ENCODE results near the gene LIPT2. TPM values are rescaled to one million over a fixed set of nuclear protein-coding genes. Genes with fewer than 3 reads are reported as not detected.

LIPT2 gene
- total RNA-seq, 4 donors from 2014 or later, result 5.1 to 10.6 (median 7.6) TPM

GRCh38 chr11:74447720-74448119 lies 45.8 kb downstream of the LIPT2 start:
- Histone ChIP-seq H3K9me3 (no peaks in the 10 kb centered on the region), H3K27ac (no peak overlapping the region), H3K4me3 (no peak overlapping the region), H3K36me3 (no peaks in the 10 kb centered on the region), H3K27me3 (peaks cover 2% of the 10 kb centered on the region), H3K4me1 (peaks cover 25% of the 10 kb centered on the region)
- DNase-seq (ENCODE audit: low spot score in 2 of 2), result no peak
- TF ChIP-seq EP300 (IDR thresholded peaks at IDR 0.05) (no peak), POLR2A (IDR thresholded peaks at IDR 0.05) (no peak), POLR2AphosphoS5 (IDR thresholded peaks at IDR 0.05) (no peak)
- TF ChIP-seq, protein P1, sequence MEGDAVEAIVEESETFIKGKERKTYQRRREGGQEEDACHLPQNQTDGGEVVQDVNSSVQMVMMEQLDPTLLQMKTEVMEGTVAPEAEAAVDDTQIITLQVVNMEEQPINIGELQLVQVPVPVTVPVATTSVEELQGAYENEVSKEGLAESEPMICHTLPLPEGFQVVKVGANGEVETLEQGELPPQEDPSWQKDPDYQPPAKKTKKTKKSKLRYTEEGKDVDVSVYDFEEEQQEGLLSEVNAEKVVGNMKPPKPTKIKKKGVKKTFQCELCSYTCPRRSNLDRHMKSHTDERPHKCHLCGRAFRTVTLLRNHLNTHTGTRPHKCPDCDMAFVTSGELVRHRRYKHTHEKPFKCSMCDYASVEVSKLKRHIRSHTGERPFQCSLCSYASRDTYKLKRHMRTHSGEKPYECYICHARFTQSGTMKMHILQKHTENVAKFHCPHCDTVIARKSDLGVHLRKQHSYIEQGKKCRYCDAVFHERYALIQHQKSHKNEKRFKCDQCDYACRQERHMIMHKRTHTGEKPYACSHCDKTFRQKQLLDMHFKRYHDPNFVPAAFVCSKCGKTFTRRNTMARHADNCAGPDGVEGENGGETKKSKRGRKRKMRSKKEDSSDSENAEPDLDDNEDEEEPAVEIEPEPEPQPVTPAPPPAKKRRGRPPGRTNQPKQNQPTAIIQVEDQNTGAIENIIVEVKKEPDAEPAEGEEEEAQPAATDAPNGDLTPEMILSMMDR (IDR thresholded peaks at IDR 0.05), result no peak

GRCh38 chr11:74446532-74446938 lies 47.0 kb downstream of the LIPT2 start:
- H3K36me3 ChIP-seq, result no peaks in the 10 kb centered on the region
- H3K27me3 ChIP-seq, result no peaks in the 10 kb centered on the region
- 45% methylated on average over 1 of the region's 1 CpG for WGBS
- H3K4me1 ChIP-seq, result peaks cover 25% of the 10 kb centered on the region
- no peak overlapping the region for H3K27ac ChIP-seq
- H3K9me3 ChIP-seq, result no peaks in the 10 kb centered on the region
- no peak for DNase-seq (ENCODE audit: low spot score in 2 of 2)
- TF ChIP-seq, protein P1 (IDR thresholded peaks at IDR 0.05), result no peak
- no peak for TF ChIP-seq POLR2A (IDR thresholded peaks at IDR 0.05)
- no peak for TF ChIP-seq POLR2AphosphoS5 (IDR thresholded peaks at IDR 0.05)
- TF ChIP-seq EP300 (IDR thresholded peaks at IDR 0.05), result no peak
- no peak overlapping the region for H3K4me3 ChIP-seq

- no peak for TF ChIP-seq POLR2A (IDR thresholded peaks at IDR 0.05)
- no peak for TF ChIP-seq EP300 (IDR thresholded peaks at IDR 0.05)
- no peak for TF ChIP-seq POLR2AphosphoS5 (IDR thresholded peaks at IDR 0.05)
- TF ChIP-seq, protein P1 (IDR thresholded peaks at IDR 0.05), result no peak
- Histone ChIP-seq H3K36me3 (no peaks in the 10 kb centered on the region), H3K9me3 (no peaks in the 10 kb centered on the region), H3K4me3 (no peak overlapping the region), H3K4me1 (peaks cover 20% of the 10 kb centered on the region), H3K27me3 (no peaks in the 10 kb centered on the region), H3K27ac (no peak overlapping the region)
- DNase-seq (ENCODE audit: low spot score in 2 of 2), result no peak
- WGBS, result 70% methylated on average over 9 of the region's 9 CpGs
Observed at GRCh38 chr11:74444173-74444826, 49.2 kb downstream of the LIPT2 start.

GRCh38 chr11:74443071-74443864 lies 50.3 kb downstream of the LIPT2 start:
- Histone ChIP-seq H3K4me1 (peaks cover 15% of the 10 kb centered on the region), H3K27me3 (no peaks in the 10 kb centered on the region), H3K27ac (no peak overlapping the region), H3K36me3 (no peaks in the 10 kb centered on the region), H3K9me3 (no peaks in the 10 kb centered on the region), H3K4me3 (no peak overlapping the region)
- DNase-seq (ENCODE audit: low spot score in 2 of 2), result no peak
- no peak for TF ChIP-seq EP300 (IDR thresholded peaks at IDR 0.05)
- no peak for TF ChIP-seq POLR2AphosphoS5 (IDR thresholded peaks at IDR 0.05)
- TF ChIP-seq, protein P1 (IDR thresholded peaks at IDR 0.05), result no peak
- no peak for TF ChIP-seq POLR2A (IDR thresholded peaks at IDR 0.05)
- 53% methylated on average over 8 of the region's 8 CpGs for WGBS

- WGBS, result 65% methylated on average over 3 of the region's 3 CpGs
- no peak overlapping the region for H3K27ac ChIP-seq
- no peaks in the 10 kb centered on the region for H3K9me3 ChIP-seq
- DNase-seq (ENCODE audit: low spot score in 2 of 2), result no peak
- H3K4me1 ChIP-seq, result peaks cover 15% of the 10 kb centered on the region
- no peak overlapping the region for H3K4me3 ChIP-seq
- TF ChIP-seq, protein P1 (IDR thresholded peaks at IDR 0.05), result no peak
- no peak for TF ChIP-seq POLR2AphosphoS5 (IDR thresholded peaks at IDR 0.05)
- no peak for TF ChIP-seq POLR2A (IDR thresholded peaks at IDR 0.05)
- no peak for TF ChIP-seq EP300 (IDR thresholded peaks at IDR 0.05)
- H3K36me3 ChIP-seq, result no peaks in the 10 kb centered on the region
- no peaks in the 10 kb centered on the region for H3K27me3 ChIP-seq
Observed at GRCh38 chr11:74442636-74443035, 50.9 kb downstream of the LIPT2 start.
